Activated naive CD8-positive, alpha-beta T cell treated with anti-CD3 and anti-CD28 coated beads, Interleukin-2, amount 50 U/mL, for 24 hours (primary cell): ENCODE measurements around the gene SPDYE8.
"Not testable (repeated sequence)": the region's sequence is repeated elsewhere in the genome, so short reads cannot be mapped to it uniquely, and the experiment has no call there.

Experiments
- ATAC-seq: fragments of 150-1000 bp; cut with Tn5 transposase; one replicate; pipeline ENCODE4 v1.10.0; 2021
- DNase-seq: peaks from one replicate; pipeline ENCODE4 v3.0.0; 2021
- H3K27ac Mint-ChIP-seq: one replicate; pipeline ENCODE4 v1.8.0; 2021; ENCODE audit warnings: mild to moderate bottlenecking, mixed read lengths
- H3K27me3 Mint-ChIP-seq: one replicate; pipeline ENCODE4 v1.8.0; 2021; ENCODE audit warnings: mixed read lengths
- H3K36me3 Mint-ChIP-seq: one replicate; pipeline ENCODE4 v1.8.0; 2021; ENCODE audit warnings: low read depth, mixed read lengths
- H3K4me1 Mint-ChIP-seq: one replicate; pipeline ENCODE4 v1.8.0; 2021; ENCODE audit warnings: mixed read lengths
- H3K4me3 Mint-ChIP-seq: one replicate; pipeline ENCODE4 v1.8.0; 2021; ENCODE audit warnings: mild to moderate bottlenecking, moderate library complexity, mixed read lengths
- H3K9me3 Mint-ChIP-seq: one replicate; pipeline ENCODE4 v1.8.0; 2021; ENCODE audit warnings: mixed read lengths

Gene SPDYE8, protein sequence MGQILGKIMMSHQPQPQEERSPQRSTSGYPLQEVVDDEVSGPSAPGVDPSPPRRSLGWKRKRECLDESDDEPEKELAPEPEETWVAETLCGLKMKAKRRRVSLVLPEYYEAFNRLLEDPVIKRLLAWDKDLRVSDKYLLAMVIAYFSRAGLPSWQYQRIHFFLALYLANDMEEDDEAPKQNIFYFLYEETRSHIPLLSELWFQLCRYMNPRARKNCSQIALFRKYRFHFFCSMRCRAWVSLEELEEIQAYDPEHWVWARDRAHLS

GRCh38 chr7:73029666-73030065 is at the start of gene SPDYE8:
TSS of gene SPDYE8 (minus strand) at chr7:73029766. CDS start at chr7:73027966, 1,800 bp downstream.
- DNase-seq, H3K4me3 Mint-ChIP-seq, H3K9me3 Mint-ChIP-seq, H3K4me1 Mint-ChIP-seq, H3K27ac Mint-ChIP-seq, ATAC-seq, H3K36me3 Mint-ChIP-seq, H3K27me3 Mint-ChIP-seq: not testable (repeated sequence)

GRCh38 chr7:73057811-73058210 is 28.2 kb upstream of the SPDYE8 start, which contains the start of gene SPDYE11:
TSS of gene SPDYE11 (minus strand) at chr7:73057911. CDS start at chr7:73056111, 1,800 bp downstream.
- not testable (repeated sequence) for DNase-seq, H3K27me3 Mint-ChIP-seq, ATAC-seq, H3K4me3 Mint-ChIP-seq, H3K27ac Mint-ChIP-seq, H3K9me3 Mint-ChIP-seq, H3K4me1 Mint-ChIP-seq, H3K36me3 Mint-ChIP-seq

DNA sequence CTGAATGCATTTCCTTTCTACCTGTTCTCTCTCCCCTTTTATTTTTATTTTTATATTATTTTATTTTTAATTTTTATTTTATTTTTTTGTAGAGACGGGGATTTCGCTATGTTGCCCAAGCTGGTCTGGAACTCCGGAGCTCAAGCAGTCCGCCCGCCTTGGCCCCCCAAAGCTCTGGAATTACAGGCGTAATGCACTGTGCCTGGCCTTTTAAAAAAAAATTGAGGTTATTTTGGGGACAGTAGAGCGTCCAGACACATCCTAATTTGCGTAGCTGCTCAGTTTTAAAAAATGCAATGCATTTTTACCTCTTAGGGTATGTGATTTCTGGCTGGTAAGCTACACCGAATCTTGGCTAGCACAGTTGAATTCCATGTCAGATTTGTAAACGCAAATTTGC is 23.1 kb downstream of the SPDYE8 start:
- H3K27ac Mint-ChIP-seq, H3K9me3 Mint-ChIP-seq, DNase-seq, ATAC-seq, H3K27me3 Mint-ChIP-seq, H3K36me3 Mint-ChIP-seq: not testable (repeated sequence)
- H3K4me1 Mint-ChIP-seq: peaks cover 11% of the 10 kb centered on the region
- peak overlapping the region; percentile 59 for H3K4me3 Mint-ChIP-seq

DNA sequence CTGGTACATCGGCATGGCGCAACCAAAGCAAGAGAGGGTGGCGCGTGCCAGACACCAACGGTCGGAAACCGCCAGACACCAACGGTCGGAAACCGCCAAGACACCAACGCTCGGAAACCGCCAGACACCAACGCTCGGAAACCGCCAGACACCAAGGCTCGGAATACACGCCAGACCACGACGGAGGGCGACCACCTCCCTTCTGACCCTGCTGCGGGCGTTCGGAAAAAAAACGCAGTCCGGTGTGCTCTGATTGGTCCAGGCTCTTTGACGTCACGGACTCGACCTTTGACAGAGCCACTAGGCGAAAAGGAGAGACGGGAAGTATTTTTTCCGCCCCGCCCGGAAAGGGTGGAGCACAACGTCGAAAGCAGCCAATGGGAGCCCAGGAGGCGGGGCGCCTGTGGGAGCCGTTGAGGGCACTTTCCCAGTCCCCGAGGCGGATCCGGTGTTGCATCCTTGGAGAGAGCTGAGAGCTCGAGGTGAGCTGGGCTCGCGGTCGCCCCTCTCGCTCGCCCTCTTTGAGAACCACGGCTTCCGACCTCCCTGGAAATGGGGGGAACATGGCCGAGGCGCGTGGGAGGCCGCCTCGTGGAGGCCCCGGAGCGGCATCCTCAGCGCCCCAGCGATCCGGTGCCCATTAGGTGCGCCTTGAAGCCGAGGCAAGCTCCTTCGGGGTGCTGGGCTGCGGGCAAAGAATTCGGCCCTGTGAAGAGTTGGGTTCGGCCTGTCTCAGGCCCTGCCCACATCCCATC is 23.7 kb downstream of the SPDYE8 start:
- Mint-ChIP-seq H3K4me1 (peaks cover 11% of the 10 kb centered on the region), H3K27ac (peak overlapping the region; percentile 99), H3K4me3 (peak overlapping the region; percentile 95)
- not testable (repeated sequence) for H3K36me3 Mint-ChIP-seq, H3K9me3 Mint-ChIP-seq, H3K27me3 Mint-ChIP-seq
- DNase-seq (peak; percentile 91), ATAC-seq (peak; percentile 91)

DNA sequence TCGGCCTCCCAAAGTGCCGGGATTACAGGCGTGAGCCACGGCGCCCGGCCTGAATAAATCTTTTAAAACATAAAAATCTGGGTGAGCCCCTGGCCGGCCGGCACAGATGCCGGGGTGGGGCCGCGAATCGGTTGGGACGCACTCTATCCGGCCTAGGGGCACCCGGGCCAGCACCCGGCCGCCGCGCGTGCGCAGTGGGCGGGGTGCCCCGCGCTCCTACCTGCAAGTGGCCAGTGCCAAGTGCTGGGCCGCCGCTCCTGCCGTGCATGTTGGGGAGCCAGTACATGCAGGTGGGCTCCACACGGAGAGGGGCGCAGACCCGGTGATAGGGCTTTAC is 24.2 kb downstream of the SPDYE8 start:
- H3K4me1 Mint-ChIP-seq: peaks cover 11% of the 10 kb centered on the region
- ATAC-seq: peak; percentile 91
- DNase-seq: peak; percentile 82
- peak overlapping the region; percentile 99 for H3K27ac Mint-ChIP-seq
- not testable (repeated sequence) for H3K36me3 Mint-ChIP-seq, H3K27me3 Mint-ChIP-seq, H3K9me3 Mint-ChIP-seq
- H3K4me3 Mint-ChIP-seq: peak overlapping the region; percentile 95

- not testable (repeated sequence) for H3K27me3 Mint-ChIP-seq, H3K36me3 Mint-ChIP-seq, H3K27ac Mint-ChIP-seq, ATAC-seq, H3K4me1 Mint-ChIP-seq, DNase-seq, H3K4me3 Mint-ChIP-seq, H3K9me3 Mint-ChIP-seq
Measured at GRCh38 chr7:72997887-72998468, 31.6 kb downstream of the SPDYE8 start.

GRCh38 chr7:72997447-72997846 is 32.1 kb downstream of the SPDYE8 start:
- ATAC-seq, DNase-seq, H3K4me1 Mint-ChIP-seq, H3K4me3 Mint-ChIP-seq, H3K27ac Mint-ChIP-seq, H3K9me3 Mint-ChIP-seq, H3K27me3 Mint-ChIP-seq, H3K36me3 Mint-ChIP-seq: not testable (repeated sequence)

- H3K36me3 Mint-ChIP-seq, ATAC-seq, H3K27me3 Mint-ChIP-seq, H3K4me1 Mint-ChIP-seq, H3K9me3 Mint-ChIP-seq, DNase-seq, H3K4me3 Mint-ChIP-seq, H3K27ac Mint-ChIP-seq: not testable (repeated sequence)
Measured at GRCh38 chr7:72995484-72995883, 34.1 kb downstream of the SPDYE8 start.

DNA sequence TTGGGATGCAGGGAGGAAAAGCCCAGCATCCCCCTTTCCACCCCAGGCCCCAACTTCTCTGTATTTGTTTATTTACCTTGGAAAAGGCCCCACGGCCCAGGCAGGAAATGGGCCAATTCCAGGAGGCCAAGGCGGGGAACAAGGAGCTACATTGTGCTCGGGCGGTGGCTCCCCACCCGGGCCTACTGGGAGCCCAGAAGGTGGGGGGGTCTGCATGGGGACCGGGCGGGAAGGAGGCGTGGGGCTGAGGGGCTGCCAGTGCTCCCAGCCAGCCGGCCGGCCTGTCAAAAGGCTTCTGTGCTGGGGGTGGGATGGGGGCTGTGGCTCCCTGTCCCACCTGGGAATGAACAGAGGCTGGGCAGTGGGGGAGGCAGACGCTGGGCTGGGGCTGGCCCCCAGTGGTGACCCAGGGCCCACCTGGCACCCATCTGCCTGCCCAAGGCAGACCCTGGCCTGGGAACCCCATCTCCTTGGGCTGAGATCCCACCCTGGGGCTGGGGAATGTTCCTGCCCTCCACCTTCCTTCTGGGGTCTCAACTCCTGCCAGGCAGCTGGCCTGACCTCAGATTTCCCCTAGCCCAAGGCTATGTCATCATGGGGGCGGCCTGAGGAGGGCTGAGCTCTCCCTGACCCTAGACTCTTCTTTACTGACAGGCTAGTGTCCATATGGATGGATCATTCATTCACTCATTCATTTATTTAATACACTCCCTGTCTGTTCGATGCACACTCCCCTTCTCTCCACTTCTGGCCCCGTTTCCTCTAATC is 39.2 kb downstream of the SPDYE8 start:
- ATAC-seq, H3K36me3 Mint-ChIP-seq, H3K4me3 Mint-ChIP-seq, H3K9me3 Mint-ChIP-seq, H3K27ac Mint-ChIP-seq, H3K4me1 Mint-ChIP-seq, DNase-seq, H3K27me3 Mint-ChIP-seq: not testable (repeated sequence)

DNA sequence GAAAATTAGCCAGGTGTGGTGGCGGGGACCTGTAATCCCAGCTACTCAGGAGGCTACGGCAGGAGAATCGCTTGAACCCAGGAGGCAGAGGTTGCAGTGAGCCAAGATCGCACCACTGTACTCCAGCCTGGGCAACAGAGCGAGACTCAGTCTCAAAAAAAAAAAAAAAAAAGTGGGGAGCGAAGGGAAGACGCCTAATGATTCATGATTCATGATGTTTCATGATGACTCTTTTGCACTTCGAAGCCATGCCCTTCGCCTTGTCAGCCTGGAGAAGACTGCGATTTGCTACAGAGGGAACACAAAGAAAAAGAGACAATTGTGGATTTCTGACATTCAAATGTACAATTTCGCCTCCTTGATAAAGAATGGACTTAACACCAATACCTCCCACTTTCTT is 47.5 kb downstream of the SPDYE8 start:
- not testable (repeated sequence) for H3K4me1 Mint-ChIP-seq, H3K36me3 Mint-ChIP-seq, H3K27ac Mint-ChIP-seq, ATAC-seq, H3K27me3 Mint-ChIP-seq, DNase-seq, H3K4me3 Mint-ChIP-seq, H3K9me3 Mint-ChIP-seq

- H3K36me3 Mint-ChIP-seq, H3K27me3 Mint-ChIP-seq, H3K4me3 Mint-ChIP-seq, H3K4me1 Mint-ChIP-seq, ATAC-seq, DNase-seq, H3K27ac Mint-ChIP-seq, H3K9me3 Mint-ChIP-seq: not testable (repeated sequence)
Measured at GRCh38 chr7:72980382-72980781, 49.2 kb downstream of the SPDYE8 start.

DNA sequence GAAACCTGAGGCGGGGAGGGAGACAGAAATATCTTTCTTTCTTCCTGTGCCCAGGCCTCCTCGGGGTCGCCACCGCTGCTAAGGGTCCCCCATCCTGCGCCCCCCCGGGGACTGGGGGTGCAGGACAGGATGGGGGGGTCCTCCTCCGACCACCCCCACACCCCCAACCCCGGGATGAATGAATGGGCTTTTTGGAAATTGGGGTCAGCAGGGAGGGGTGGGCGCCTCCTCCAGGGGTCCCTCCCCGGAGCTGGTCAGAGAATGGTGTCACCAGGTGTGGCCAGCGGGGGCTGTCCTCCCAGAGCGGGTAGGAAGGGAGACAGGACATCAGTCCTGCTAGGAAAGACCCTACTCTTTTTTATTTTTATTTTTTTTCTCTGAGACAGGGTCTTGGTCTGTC is 53.1 kb downstream of the SPDYE8 start:
- not testable (repeated sequence) for H3K4me1 Mint-ChIP-seq, H3K4me3 Mint-ChIP-seq, H3K9me3 Mint-ChIP-seq, H3K27me3 Mint-ChIP-seq, ATAC-seq, DNase-seq, H3K27ac Mint-ChIP-seq, H3K36me3 Mint-ChIP-seq

- H3K9me3 Mint-ChIP-seq, H3K4me1 Mint-ChIP-seq, H3K27ac Mint-ChIP-seq, DNase-seq, H3K36me3 Mint-ChIP-seq, H3K27me3 Mint-ChIP-seq, H3K4me3 Mint-ChIP-seq, ATAC-seq: not testable (repeated sequence)
Measured at GRCh38 chr7:72975656-72976286, 53.8 kb downstream of the SPDYE8 start.

- not testable (repeated sequence) for H3K27ac Mint-ChIP-seq, H3K4me3 Mint-ChIP-seq, H3K27me3 Mint-ChIP-seq, H3K9me3 Mint-ChIP-seq, ATAC-seq, H3K36me3 Mint-ChIP-seq, H3K4me1 Mint-ChIP-seq, DNase-seq
Measured at GRCh38 chr7:72974781-72975180, 54.8 kb downstream of the SPDYE8 start.
